GM10847 (cell line): ENCODE results near the gene ROR1.

ENCODE experiments used
- POLR2A ChIP-seq: IDR thresholded peaks from 2 replicates; pipeline ENCODE4 v1.6.1; 2011; ENCODE audit not compliant: insufficient read length; ENCODE audit errors: extremely low read depth

The ROR1 gene

GRCh38 chr1:63825111-63825510 is 51.3 kb downstream of the ROR1 start:
- TF ChIP-seq POLR2A: no peak

GRCh38 chr1:63827411-63828321 is 53.8 kb downstream of the ROR1 start:
- no peak for TF ChIP-seq POLR2A

- no peak for TF ChIP-seq POLR2A
Measured at GRCh38 chr1:63828322-63829044, 54.7 kb downstream of the ROR1 start.

GRCh38 chr1:63829349-63830327 is 55.8 kb downstream of the ROR1 start:
- TF ChIP-seq POLR2A: no peak

- TF ChIP-seq POLR2A: no peak
Measured at GRCh38 chr1:63831409-63831808, 57.6 kb downstream of the ROR1 start.

- no peak for TF ChIP-seq POLR2A
Measured at GRCh38 chr1:63833363-63834119, 59.7 kb downstream of the ROR1 start.

GRCh38 chr1:63835128-63835527 is 61.3 kb downstream of the ROR1 start:
- no peak for TF ChIP-seq POLR2A

GRCh38 chr1:63836374-63836773 is 62.6 kb downstream of the ROR1 start:
- no peak for TF ChIP-seq POLR2A

- TF ChIP-seq POLR2A: no peak
Measured at GRCh38 chr1:63836830-63837229, 63.0 kb downstream of the ROR1 start.

- TF ChIP-seq POLR2A: no peak
Measured at GRCh38 chr1:63843010-63843409, 69.2 kb downstream of the ROR1 start.

GRCh38 chr1:63843884-63844283 is 70.1 kb downstream of the ROR1 start:
- TF ChIP-seq POLR2A: no peak

GRCh38 chr1:63845346-63845745 is 71.5 kb downstream of the ROR1 start:
- no peak for TF ChIP-seq POLR2A

- TF ChIP-seq POLR2A: no peak
Measured at GRCh38 chr1:63847308-63847910, 73.6 kb downstream of the ROR1 start.

- no peak for TF ChIP-seq POLR2A
Measured at GRCh38 chr1:63848733-63849132, 74.9 kb downstream of the ROR1 start.
